K562 (cell line): ENCODE measurements around the gene MPND. TPM values are rescaled to one million over a fixed set of nuclear protein-coding genes. Genes with fewer than 3 reads are reported as not detected.

Source experiments
- MGA ChIP-seq: fragments of 450-650 bp; IDR thresholded peaks from 2 replicates; pipeline ENCODE4 v1.6.1; 2016; ENCODE audit warnings: mild to moderate bottlenecking, moderate library complexity
- MYC ChIP-seq, 2 experiments: fragments of 250-450 bp in 1 of 2; sonication (Bioruptor Pico) in 1 of 2; IDR thresholded peaks; 2 replicates each; pipeline versions ENCODE4 v1.5.1 to v1.6.1; 2012 to 2021; ENCODE audit warnings: low read depth in 2 of 2, borderline replicate concordance in 1 of 2, improper control_type of control experiment in 1 of 2, low read length in 1 of 2, mild to moderate bottlenecking in 1 of 2, moderate library complexity in 1 of 2
- SIN3A ChIP-seq, 2 experiments: fragments of 150-350 bp in 1 of 2; IDR thresholded peaks; 2 replicates each; pipeline ENCODE4 v1.6.1; 2011 to 2016; ENCODE audit warnings: borderline replicate concordance in 2 of 2, low read depth in 2 of 2, low read length in 2 of 2, mild to moderate bottlenecking in 2 of 2, moderate library complexity in 2 of 2; ENCODE audit not compliant: control insufficient read depth in 1 of 2
- polyA plus RNA-seq, 8 experiments: library from polyadenylated mRNA; depleted of rRNA in 4 of 8; stranded (reverse) in 5 of 8; unstranded in 3 of 8; fragments of >200 nt; fragmentation: Nextera tagmentation in 2 of 8; fragmentation: Illumina TruSeq in 1 of 8; extraction: Ambion mirVana in 2 of 8; extraction: Trizol in 1 of 8; gene quantifications; 2 replicates each; pipeline versions ENCODE4 v1.2.1 to v1.2.3, GENCODE V29; 2011 to 2014; ENCODE audit warnings: inconsistent platforms in 1 of 8, missing spikeins in 1 of 8
- total RNA-seq, 7 experiments: library from RNA; depleted of rRNA in 6 of 7; stranded (reverse); fragments of >200 nt in 6 of 7; fragmentation: Illumina TruSeq in 2 of 7; extraction: Trizol in 2 of 7; gene quantifications; 2 replicates each; pipeline versions ENCODE4 v1.2.1 to v1.2.3, GENCODE V29; 2011 to 2021; ENCODE audit warnings: low replicate concordance in 1 of 7

MPND gene
- total and polyA plus RNA-seq, 9 of the 15 experiments (the other 6 are each of a cell fraction or from before 2014, with no cell fraction given), result 0.25 to 14.0 (median 3.9) TPM

DNA sequence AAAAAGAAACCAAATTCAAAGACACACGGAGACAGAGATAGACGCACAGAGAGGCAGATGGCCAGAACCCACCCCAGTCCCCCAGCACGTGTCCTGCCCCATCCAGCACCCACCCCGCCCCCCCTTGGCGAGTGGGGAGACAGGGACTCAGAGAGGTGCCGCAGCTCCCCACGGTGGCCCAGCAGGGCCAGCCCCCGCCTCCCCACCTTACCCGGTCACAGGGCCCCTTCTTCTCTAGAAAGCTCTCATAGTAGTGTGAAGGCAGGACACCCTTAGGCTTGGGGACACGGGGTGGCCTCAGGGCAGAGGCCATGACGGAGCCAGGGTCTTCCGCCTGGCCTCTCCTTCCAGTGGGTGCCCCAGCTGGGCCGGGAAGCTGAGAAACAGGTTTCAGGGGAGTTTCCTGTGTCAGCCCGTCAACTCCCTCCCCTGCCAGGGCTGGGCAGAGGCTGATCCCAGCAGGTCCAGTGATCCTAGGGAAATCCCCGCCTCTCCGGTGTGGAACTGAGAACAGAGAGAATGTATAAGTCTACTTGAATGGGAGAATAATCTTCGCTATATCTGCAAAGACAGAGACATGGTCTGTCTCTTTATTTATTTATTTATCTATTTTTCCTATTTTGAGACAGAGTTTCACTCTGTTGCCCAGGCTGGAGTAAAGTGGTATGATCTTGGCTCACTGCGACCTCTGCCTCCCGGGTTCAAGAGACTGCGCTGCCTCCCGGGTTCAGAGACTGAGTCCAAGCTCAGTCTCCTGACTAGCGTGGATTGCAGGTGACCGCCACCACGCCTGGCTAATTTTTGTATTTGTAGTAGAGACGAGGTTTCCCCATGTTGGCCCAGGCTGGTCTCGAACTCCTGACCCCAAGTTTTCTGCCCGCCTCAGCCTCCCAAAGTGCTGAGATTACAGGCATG is 4.7 kb upstream of the MPND start, which contains the start of gene STAP2 (continued):
- TF ChIP-seq MGA (0 out of 2 replicates have a peak, but pooled peaks have one; percentile 7), SIN3A (IDR thresholded peaks at IDR 0.05; ENCODE audit: borderline replicate concordance in 2 of 2, control insufficient read depth in 1 of 2, low read depth in 2 of 2, low read length in 2 of 2) (no peak), MYC (IDR thresholded peaks at IDR 0.05; ENCODE audit: low read depth, low read length) (0 out of 2 replicates have a peak, but pooled peaks have one; percentile 2), MYC (CRISPR knock-in tag; IDR thresholded peaks at IDR 0.05; ENCODE audit: borderline replicate concordance, low read depth) (no peak)
